Endometrial microvascular endothelial cells (primary cell): ENCODE measurements around the gene UVSSA. TPM values are rescaled to one million over a fixed set of nuclear protein-coding genes. Genes with fewer than 3 reads are reported as not detected.

ENCODE experiments used
- in situ Hi-C: cut with HindIII; loops from 2 replicates; pipeline ENCODE4 v1.10.0; 2017; ENCODE audit warnings: low sequenced_read_pairs, low pct_unique_long_range_greater_than_20kb; ENCODE audit errors: inconsistent ontology term
- total RNA-seq: library from RNA; depleted of rRNA; stranded (reverse); fragments of >200 nt; gene quantifications from one replicate; pipeline ENCODE4 v1.2.3, GENCODE V29; 2015; ENCODE audit errors: inconsistent ontology term

UVSSA gene, protein sequence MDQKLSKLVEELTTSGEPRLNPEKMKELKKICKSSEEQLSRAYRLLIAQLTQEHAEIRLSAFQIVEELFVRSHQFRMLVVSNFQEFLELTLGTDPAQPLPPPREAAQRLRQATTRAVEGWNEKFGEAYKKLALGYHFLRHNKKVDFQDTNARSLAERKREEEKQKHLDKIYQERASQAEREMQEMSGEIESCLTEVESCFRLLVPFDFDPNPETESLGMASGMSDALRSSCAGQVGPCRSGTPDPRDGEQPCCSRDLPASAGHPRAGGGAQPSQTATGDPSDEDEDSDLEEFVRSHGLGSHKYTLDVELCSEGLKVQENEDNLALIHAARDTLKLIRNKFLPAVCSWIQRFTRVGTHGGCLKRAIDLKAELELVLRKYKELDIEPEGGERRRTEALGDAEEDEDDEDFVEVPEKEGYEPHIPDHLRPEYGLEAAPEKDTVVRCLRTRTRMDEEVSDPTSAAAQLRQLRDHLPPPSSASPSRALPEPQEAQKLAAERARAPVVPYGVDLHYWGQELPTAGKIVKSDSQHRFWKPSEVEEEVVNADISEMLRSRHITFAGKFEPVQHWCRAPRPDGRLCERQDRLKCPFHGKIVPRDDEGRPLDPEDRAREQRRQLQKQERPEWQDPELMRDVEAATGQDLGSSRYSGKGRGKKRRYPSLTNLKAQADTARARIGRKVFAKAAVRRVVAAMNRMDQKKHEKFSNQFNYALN
- total RNA-seq, result 7.4 TPM

DNA sequence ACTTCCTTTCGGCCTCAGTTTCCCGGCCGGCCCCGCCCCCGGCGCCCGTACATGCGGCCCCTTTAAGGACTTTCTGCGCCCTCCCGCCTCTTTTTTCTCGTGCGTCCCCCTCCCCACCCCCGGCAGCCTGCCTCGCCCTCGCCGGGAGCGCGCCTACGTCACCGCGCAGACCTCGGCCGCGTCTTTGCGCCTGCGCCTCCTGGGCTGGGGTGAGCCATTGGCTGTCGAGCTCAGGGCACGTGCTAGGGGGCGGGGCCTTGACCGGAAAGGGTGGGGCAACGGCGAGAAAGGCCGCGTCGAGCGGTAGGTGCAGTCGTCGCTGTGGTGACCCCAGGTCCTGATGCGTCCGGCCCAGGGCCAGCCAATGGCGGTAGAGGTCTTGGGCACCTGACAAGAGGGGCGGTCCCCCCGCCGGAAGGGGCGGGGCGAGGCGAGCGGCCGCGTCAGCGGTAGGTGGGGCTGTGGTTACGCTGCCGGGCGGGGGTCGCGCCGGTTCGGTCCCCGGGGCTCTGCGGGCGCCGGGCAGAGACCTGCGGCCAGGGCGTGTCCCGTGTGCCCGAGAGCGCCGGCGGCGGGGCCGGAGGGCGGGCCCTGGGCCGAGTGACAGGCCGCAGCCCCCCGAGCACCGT is at the start of gene UVSSA:
Gene UVSSA, plus strand, starts transcription at position 428 of the 629 bp plus-strand sequence. CDS start 884 bp downstream, outside the sequence.
- in situ Hi-C loops, result no loop called here

DNA sequence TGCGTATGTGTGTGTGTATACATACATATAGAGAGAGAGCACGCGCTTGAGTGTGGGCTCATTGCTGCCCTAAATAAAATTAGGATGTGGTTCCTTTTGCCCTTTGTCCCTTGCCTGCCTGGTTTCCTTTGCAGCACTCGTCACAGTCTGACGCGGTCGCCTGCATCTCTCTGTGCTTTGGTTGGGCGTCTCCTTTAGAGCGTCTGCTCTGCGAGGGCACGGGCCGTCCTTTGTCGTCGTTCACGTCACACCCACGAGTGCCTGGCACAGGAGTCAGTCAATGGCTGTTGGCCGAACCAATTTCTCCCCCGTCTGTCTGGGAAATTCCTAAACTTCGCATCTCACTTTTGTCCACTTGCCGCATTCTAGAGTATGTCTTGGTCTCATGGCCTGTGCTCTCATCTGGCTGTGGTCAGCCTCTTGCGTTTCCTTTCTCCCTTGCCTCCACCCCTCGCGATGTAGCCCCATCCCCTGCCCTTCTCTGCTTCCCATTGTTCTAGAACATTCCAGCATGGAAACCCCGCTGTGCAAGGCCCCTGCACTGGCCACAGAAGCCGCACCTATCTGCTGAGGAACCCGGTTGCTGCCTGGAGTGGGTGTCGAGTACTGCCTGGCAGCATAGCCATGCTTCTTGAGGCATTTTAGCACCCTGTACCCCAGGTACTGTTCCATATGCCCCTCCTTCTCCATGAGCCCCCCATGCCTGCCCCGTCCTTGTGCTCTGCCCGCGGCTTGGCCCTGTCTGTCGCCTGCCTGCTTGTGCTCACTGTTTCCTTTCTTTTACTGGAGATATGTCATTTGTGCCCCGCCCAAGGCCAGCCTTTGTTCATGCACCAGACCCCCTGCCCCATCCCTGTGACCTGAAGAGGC is 49.3 kb upstream of the UVSSA start:
- in situ Hi-C loops, result no loop called here

DNA sequence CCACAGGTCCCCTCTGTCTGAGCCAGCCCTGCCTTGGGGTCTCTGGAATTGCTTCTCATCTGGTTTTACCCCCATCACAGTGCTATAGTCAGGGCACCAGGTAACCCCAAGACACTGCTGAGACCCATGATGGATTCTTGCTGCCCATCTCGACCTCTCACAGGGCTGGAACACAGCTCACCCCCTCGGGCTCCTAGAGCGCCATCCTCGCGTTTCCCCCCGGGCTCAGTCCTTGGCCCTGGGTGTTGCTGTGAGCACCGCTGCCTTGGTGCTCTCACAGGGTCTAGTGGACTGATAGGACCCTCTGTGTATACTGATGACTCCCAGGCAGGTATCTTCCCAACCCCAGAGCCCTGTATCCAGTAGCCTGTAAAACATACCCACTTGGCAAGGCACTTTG is 48.5 kb upstream of the UVSSA start:
- in situ Hi-C loops, result no loop called here

DNA sequence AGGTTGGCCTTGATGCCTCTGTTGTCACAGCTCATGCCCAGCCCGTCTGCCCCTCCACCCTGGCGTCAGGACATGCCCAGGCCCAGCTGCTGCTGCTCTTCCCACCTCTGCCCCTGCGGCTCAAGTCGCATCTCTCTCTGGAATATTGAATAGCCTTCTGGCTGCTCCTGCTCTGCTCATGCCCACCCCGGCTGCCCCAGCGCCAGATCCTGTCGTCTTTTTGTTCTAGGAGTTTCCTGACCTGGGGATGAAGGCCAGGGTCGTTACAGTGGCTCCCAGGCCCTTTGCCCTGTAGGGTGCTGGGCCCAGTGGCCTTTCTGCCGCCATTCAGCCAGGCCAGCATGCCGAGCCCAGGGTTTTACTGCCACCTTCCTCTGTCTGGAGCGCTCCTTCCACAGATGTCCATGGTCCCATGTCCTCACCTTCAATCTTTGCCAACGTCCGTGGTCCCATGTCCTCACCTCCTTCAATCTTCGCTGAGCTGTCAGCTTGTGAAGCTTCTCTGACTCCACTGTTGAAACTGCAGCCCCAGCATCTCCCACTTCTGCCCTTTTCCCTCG is 47.6 kb upstream of the UVSSA start:
- in situ Hi-C loops, result no loop called here

GRCh38 chr4:1300466-1301455 is 46.2 kb upstream of the UVSSA start:
- in situ Hi-C loops, result no loop called here

DNA sequence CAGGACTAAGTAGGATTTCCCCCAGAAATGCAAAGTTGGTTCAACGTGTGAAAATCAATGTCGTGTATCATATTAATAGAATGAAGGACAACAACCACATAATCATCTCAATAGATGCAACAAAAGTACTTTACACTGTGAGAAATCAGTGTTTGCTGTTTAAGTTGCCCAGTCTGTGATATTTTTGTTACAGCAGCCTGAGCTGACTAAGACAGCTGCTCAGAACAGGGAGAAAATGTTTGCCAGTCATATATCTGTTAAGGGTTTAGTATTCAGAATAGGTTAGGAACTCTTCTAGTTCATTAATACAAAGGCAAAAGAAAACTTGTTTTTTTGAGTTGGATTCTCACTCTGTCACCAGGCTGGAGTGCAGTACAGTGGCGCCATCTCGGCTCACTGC is 44.8 kb upstream of the UVSSA start:
- in situ Hi-C loops, result no loop called here

DNA sequence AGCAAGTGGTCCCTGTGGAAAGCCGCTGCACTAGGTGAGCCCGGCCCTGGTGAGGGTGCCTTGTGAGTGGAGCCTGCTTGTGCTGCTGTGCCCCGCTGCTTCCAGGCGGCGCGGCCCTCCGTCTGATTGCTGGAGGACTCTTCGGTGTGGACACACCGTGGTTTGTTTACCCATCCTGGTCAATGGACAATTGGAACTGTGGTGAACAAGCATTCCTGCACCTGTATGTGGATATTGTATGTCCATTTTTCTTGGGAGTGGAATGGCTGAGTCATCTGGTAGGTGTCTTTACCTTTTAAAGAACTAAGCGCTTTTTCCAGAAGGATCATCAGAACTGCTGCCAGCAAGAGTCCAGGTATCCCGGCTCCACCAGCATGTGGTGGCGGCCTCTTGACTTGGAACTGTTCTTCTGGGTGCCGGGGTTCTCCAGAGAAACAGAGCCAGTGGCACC is 41.7 kb upstream of the UVSSA start:
- in situ Hi-C loops, result no loop called here

DNA sequence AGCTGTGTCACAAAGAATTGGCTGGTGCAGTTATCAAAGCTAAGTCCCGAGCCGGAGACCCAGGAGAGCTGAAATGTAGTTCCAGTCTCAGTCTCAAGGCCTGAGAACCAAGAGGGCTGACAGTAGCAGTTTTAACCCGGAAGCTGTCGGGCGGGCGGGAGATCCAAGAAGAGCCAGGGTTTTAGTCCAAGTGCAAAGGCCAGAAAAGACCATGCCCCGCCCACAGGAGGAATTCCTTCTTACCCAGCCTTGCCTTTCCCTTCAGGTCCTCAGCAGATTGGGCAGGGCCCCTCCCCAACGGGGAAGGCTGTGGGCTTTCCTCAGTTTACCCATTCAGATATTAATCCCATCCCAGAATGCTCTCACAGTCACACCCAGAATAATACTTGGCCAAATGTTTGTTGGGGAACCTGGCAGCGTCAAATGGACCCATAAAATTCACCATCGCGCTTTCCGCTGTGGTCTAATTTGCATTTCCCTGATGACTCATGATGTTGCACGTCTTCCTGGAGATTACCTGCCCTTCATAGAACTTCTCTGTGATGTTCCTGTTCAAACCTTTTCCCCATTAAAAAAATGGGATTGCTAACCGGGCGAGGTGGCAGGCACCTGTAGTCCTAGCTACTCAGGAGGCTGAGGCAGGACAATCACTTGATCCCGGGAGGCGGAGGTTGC is 41.1 kb upstream of the UVSSA start:
- in situ Hi-C loops, result no loop called here

- in situ Hi-C loops, result no loop called here
Observed at GRCh38 chr4:1307951-1308735, 38.9 kb upstream of the UVSSA start.

- in situ Hi-C loops, result no loop called here
Observed at GRCh38 chr4:1309261-1310010, 37.6 kb upstream of the UVSSA start.

- in situ Hi-C loops, result no loop called here
Observed at GRCh38 chr4:1310031-1310795, 36.8 kb upstream of the UVSSA start.

DNA sequence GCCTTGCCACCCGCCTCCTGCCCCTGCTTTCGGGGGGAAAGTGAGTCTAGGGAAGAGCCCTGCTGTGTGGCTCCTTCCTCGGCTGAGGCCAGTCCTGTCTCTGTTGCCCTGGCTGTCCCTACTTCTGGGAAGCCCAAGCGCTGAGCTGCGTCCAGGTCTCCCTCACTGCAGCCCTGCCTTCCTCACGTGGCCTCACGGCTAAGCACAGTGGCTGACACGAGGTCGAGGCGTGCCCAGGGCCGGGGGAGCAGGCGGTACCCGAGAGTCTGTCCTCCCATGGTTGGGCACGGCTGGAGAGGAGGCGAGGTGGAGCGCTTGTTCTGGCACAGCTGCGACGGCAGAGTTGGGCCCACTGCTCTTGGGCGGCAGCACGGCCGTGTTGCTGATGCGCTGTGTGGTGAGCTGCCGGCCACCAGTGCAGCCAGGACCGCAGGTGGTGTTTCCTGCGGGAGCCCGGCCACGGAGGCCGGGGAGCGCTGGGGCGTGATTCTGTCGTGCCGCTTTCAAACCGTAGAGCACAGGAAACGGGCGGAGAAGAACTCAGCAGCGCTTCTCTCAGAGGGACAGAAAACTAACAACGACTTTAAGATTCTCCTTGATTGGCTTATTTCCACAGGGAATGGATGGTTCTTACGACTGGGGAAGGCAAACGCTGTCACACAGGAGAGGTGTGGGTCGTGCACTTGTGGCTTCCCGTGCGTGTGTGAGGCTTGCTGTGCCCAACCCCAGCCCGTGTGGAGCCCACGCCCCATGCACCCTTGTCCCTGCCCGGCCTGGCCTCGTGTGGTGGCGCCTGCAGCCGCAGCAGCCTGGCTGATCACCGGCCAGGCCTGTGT is 36.0 kb upstream of the UVSSA start:
- in situ Hi-C loops, result no loop called here

DNA sequence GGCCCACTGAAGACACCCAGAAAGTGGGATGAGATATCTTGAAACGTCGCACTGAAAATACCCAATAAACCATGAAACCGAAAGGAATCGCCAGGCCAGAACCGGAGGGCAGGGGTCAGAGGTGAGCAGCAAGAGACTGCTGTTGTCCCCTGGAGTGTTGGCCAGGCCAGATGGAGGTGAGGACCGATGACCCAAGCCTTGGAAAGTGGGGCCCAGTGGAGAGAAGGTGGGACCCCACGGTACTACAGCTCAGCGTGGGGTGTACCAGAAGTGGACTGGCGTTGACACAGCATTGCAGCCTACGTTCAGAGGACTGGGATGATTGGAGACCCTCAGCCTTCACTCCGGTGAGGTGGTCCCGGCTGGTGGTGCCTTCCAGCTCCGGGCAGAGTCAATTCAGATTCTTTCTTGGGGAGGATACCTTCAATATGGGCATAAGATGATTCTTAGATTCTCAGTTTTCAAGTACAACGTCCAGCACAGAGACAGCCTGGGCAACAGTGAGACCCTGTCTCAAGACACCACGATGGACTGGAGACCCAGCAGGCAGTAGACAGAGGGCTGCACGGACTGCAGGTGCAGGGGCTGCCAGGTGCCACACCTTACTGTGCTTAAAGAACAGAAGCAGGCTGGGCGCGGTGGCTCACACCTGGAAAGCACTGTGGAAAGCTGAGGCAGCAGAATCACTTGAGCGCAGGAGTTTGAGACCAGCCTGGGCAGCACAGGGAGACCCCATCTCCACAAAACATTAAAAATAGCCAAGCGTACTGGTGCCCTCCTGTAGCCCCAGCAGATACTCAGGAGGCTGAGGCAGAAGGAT is 34.0 kb upstream of the UVSSA start:
- in situ Hi-C loops, result no loop called here
